Endothelial cell of umbilical vein (primary cell): Measurements from ENCODE around the gene TMEM87A. TPM values are rescaled to one million over a fixed set of nuclear protein-coding genes. Genes with fewer than 3 reads are reported as not detected.

Experiments
- BruUV-seq: library from RNA; stranded (reverse); fragments of 400-500 nt; replicated peaks from 2 replicates; lab custom pipeline; 2021; lab: Mats Ljungman, UMichigan
- CTCF ChIA-PET: fragments of 300-600, 350-600 bp; sonication (Branson Sonifier 250); formaldehyde crosslinking; loops from one replicate; lab custom pipeline; 2021; ENCODE audit warnings: antibody characterized with exemption, inconsistent platforms; lab: Charles Lee
- POLR2A ChIA-PET: fragments of 300-600, 350-600 bp; sonication (Branson Sonifier 250); formaldehyde crosslinking; loops from one replicate; lab custom pipeline; 2021; ENCODE audit warnings: antibody characterized with exemption, inconsistent platforms; lab: Charles Lee
- DNase-seq: peaks from one replicate; pipeline ENCODE4 v3.0.0-alpha.2; 2011; ENCODE audit warnings: low read depth, low spot score
- FAIRE-seq: peaks from 2 replicates; lab custom pipeline; 2011; peaks lifted over from hg19 to GRCh38; lab: Jason Lieb, UNC
- H2AFZ ChIP-seq: 2 replicates; pipeline ENCODE4 v1.6.0; 2012; ENCODE audit warnings: low read depth, low read length, control low read depth, inconsistent platforms
- H3K27ac ChIP-seq: 2 replicates; pipeline ENCODE4 v1.5.1; 2011; ENCODE audit warnings: low read depth, mild to moderate bottlenecking, control low read depth, low read length, moderate library complexity; ENCODE audit not compliant: insufficient read depth
- H3K27me3 ChIP-seq, 2 experiments: 2 replicates each; pipeline versions ENCODE4 v1.6.0 to v1.6.1; 2011; ENCODE audit warnings: low read length in 2 of 2, mixed read lengths in 1 of 2; ENCODE audit not compliant: control insufficient read depth in 2 of 2, insufficient read depth in 2 of 2
- H3K36me3 ChIP-seq, 2 experiments: 2 replicates in 1 of 2; 3 replicates in 1 of 2; pipeline ENCODE4 v1.5.1; 2011; ENCODE audit warnings: low read length in 2 of 2, mild to moderate bottlenecking in 1 of 2, moderate library complexity in 1 of 2; ENCODE audit not compliant: control insufficient read depth in 2 of 2, insufficient read depth in 2 of 2; ENCODE audit errors: extremely low read depth in 1 of 2
- H3K4me1 ChIP-seq: 3 replicates; pipeline ENCODE4 v1.5.1; 2011; ENCODE audit warnings: mild to moderate bottlenecking, low read length; ENCODE audit not compliant: control insufficient read depth, insufficient read depth; ENCODE audit errors: extremely low read depth
- H3K4me2 ChIP-seq: 2 replicates; pipeline ENCODE4 v1.6.1; 2011; ENCODE audit warnings: low read length, control low read depth, mixed read lengths; ENCODE audit not compliant: insufficient read depth
- H3K4me3 ChIP-seq, 3 experiments: fragments of 200-600 bp in 1 of 3; sonication (generic), shearing (Covaris generic) in 1 of 3; replicated peaks in 1 of 3; 2 replicates each; pipeline ENCODE4 v1.5.1; 2011 to 2016; ENCODE audit warnings: control low read depth in 3 of 3, low read length in 3 of 3, mild to moderate bottlenecking in 2 of 3, inconsistent platforms in 1 of 3, low read depth in 1 of 3, moderate library complexity in 1 of 3; ENCODE audit not compliant: insufficient read depth in 1 of 3
- H3K79me2 ChIP-seq: 2 replicates; pipeline ENCODE4 v1.6.0; 2012; ENCODE audit warnings: low read length, inconsistent platforms; ENCODE audit not compliant: control insufficient read depth, insufficient read depth
- H3K9ac ChIP-seq: replicated peaks from 2 replicates; pipeline ENCODE3; 2011; ENCODE audit warnings: low read length, control low read depth; ENCODE audit not compliant: insufficient read depth; ENCODE audit errors: extremely low read depth
- H3K9me1 ChIP-seq: replicated peaks from 3 replicates; pipeline ENCODE4 v1.6.0; 2011; ENCODE audit warnings: mild to moderate bottlenecking, low read length; ENCODE audit not compliant: control insufficient read depth, insufficient read depth; ENCODE audit errors: extremely low read depth
- H3K9me3 ChIP-seq: replicated peaks from 2 replicates; pipeline ENCODE4 v1.5.1; 2012; ENCODE audit warnings: low read length, inconsistent platforms; ENCODE audit not compliant: control insufficient read depth, insufficient read depth
- H4K20me1 ChIP-seq: replicated peaks from 2 replicates; pipeline ENCODE3; 2011; ENCODE audit warnings: mild to moderate bottlenecking, low read length; ENCODE audit not compliant: control insufficient read depth, insufficient read depth; ENCODE audit errors: extremely low read depth
- EZH2 ChIP-seq: IDR thresholded peaks from 2 replicates; pipeline ENCODE4 v1.6.1; 2012; ENCODE audit warnings: borderline replicate concordance, low read depth, mild to moderate bottlenecking, moderate library complexity, low read length, inconsistent platforms; ENCODE audit not compliant: severe bottlenecking
- FOS ChIP-seq: IDR thresholded peaks from 2 replicates; pipeline ENCODE4 v1.6.1; 2011; ENCODE audit warnings: mild to moderate bottlenecking, low read length, moderate library complexity, borderline replicate concordance; ENCODE audit not compliant: insufficient read depth
- GATA2 ChIP-seq: IDR thresholded peaks from 2 replicates; pipeline ENCODE4 v1.7.0; 2011; ENCODE audit warnings: low read depth, mild to moderate bottlenecking, moderate library complexity, mixed read lengths, low read length; ENCODE audit not compliant: insufficient read length, insufficient read depth
- JUN ChIP-seq: IDR thresholded peaks from 2 replicates; pipeline ENCODE4 v1.6.1; 2011; ENCODE audit warnings: borderline replicate concordance, low read depth; ENCODE audit not compliant: insufficient read length, insufficient read depth
- MYC ChIP-seq: IDR thresholded peaks from one replicate; pipeline ENCODE4 v1.6.1; 2011; ENCODE audit warnings: mild to moderate bottlenecking, low read depth, low read length
- POLR2A ChIP-seq: IDR thresholded peaks from 2 replicates; pipeline ENCODE4 v1.6.1; 2012; ENCODE audit warnings: low read depth, mild to moderate bottlenecking, control low read depth, low read length
- POLR2AphosphoS5 ChIP-seq: IDR thresholded peaks from 2 replicates; pipeline ENCODE4 v1.6.1; 2012; ENCODE audit warnings: low read depth, mild to moderate bottlenecking, control low read depth, low read length, moderate library complexity; ENCODE audit not compliant: insufficient read depth
- dilution Hi-C: fragments of 300-500 bp; cut with MboI; formaldehyde crosslinking; loops from one replicate; pipeline ENCODE4 v1.15.0; 2019; ENCODE audit warnings: low sequenced_read_pairs; ENCODE audit not compliant: extremely low pct_ligation_motif_present
- intact Hi-C: fragments of 100-400 bp; cut with micrococcal nuclease; formaldehyde crosslinking; loops from one replicate; pipeline ENCODE4 v1.10.0; 2022
- polyA plus RNA-seq, 4 experiments: library from polyadenylated mRNA; depleted of rRNA in 3 of 4; stranded (reverse) in 3 of 4; unstranded in 1 of 4; fragments of >200 nt; gene quantifications; 2 replicates each; pipeline versions ENCODE4 v1.2.1 to v1.2.3, GENCODE V29; 2011 to 2012; ENCODE audit warnings: missing spikeins in 1 of 4
- total RNA-seq: library from RNA; stranded (reverse); gene quantifications from 2 replicates; pipeline ENCODE4 v1.2.3, GENCODE V29; 2021
- TF ChIP-seq, protein P1 (sequence below), 2 donors: IDR thresholded peaks; 1 replicate in 1 of 2; 2 replicates in 1 of 2; pipeline ENCODE4 v1.5.1; 2011; ENCODE audit warnings: low read length in 2 of 2, mild to moderate bottlenecking in 2 of 2, moderate library complexity in 2 of 2, control low read depth in 1 of 2, inconsistent platforms in 1 of 2, low read depth in 1 of 2; ENCODE audit not compliant: insufficient read depth in 1 of 2; ENCODE audit errors: extremely low read depth in 1 of 2
- TF ChIP-seq, protein P2 (sequence below): IDR thresholded peaks from 2 replicates; pipeline ENCODE4 v1.6.1; 2011; ENCODE audit not compliant: insufficient read depth, insufficient read length

Gene TMEM87A
- total and polyA plus RNA-seq, 2 donors (not counting 3 experiments of a cell fraction or from before 2014, with no cell fraction given), result 22.3 to 41.1 TPM

DNA sequence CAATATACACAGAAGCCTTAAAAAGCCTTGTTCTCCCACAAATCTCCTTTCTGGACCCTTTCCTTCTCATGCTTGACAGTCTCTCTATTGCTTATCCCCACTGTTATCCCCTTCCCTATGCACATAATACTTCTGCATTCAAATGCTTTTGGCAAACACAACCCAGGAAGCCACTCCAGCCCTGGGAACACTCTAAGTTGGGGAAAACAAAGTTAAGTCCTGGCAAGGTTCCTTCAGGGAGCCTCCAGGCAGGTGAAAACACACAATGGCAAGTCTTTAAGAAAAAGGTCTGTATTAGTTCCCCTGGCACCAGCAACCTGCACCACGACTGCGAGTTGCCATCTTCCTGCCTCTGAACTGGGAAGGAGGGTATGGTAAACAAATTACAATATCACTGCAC is 19.9 kb downstream of the TMEM87A start:
- dilution Hi-C loops, result no loop called here
- CTCF ChIA-PET, result interaction anchor here (0.8 to 2.1 kb wide), 3 partner anchors 11 to 132 kb away, joined by 3 to 5 read pairs (median 4); no protein-coding TSS in a partner anchor

More for the DNA sequence above, 19.9 kb downstream of the TMEM87A start:
- intact Hi-C loops, result no loop called here
- Histone ChIP-seq H3K4me1 (no peaks in the 10 kb centered on the region), H3K27me3 (no peaks in the 10 kb centered on the region), H3K4me3 (no peak overlapping the region), H2AFZ (no peak overlapping the region), H4K20me1 (no peaks in the 10 kb centered on the region), H3K27ac (no peak overlapping the region), H3K36me3 (peaks cover 0 to 2% of the 10 kb centered on the region in 2 experiments), H3K4me2 (no peak overlapping the region), H3K79me2 (no peaks in the 10 kb centered on the region), H3K9me3 (no peaks in the 10 kb centered on the region), H3K9ac (no peak overlapping the region), H3K9me1 (no peaks in the 10 kb centered on the region)
- POLR2A ChIA-PET, result no interaction called here
- BruUV-seq, result no TSS peak
- DNase-seq (no peak), FAIRE-seq (no peak)
- no peak for TF ChIP-seq FOS
- no peak for TF ChIP-seq GATA2
- TF ChIP-seq, protein P1, sequence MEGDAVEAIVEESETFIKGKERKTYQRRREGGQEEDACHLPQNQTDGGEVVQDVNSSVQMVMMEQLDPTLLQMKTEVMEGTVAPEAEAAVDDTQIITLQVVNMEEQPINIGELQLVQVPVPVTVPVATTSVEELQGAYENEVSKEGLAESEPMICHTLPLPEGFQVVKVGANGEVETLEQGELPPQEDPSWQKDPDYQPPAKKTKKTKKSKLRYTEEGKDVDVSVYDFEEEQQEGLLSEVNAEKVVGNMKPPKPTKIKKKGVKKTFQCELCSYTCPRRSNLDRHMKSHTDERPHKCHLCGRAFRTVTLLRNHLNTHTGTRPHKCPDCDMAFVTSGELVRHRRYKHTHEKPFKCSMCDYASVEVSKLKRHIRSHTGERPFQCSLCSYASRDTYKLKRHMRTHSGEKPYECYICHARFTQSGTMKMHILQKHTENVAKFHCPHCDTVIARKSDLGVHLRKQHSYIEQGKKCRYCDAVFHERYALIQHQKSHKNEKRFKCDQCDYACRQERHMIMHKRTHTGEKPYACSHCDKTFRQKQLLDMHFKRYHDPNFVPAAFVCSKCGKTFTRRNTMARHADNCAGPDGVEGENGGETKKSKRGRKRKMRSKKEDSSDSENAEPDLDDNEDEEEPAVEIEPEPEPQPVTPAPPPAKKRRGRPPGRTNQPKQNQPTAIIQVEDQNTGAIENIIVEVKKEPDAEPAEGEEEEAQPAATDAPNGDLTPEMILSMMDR (IDR thresholded peaks at IDR 0.05; ENCODE audit: extremely low read depth in 1 of 2, insufficient read depth in 1 of 2, low read depth in 1 of 2, low read length in 2 of 2), result no peak
- TF ChIP-seq EZH2, result no peak
- TF ChIP-seq POLR2AphosphoS5, result no peak
- TF ChIP-seq MYC, result no peak
- TF ChIP-seq, protein P2, sequence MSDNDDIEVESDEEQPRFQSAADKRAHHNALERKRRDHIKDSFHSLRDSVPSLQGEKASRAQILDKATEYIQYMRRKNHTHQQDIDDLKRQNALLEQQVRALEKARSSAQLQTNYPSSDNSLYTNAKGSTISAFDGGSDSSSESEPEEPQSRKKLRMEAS, result no peak
- no peak for TF ChIP-seq JUN
- no peak for TF ChIP-seq POLR2A
